Activated T-cell treated with anti-CD3 and anti-CD28 coated beads, Interleukin-2, amount 50 U/mL, for 4 hours (primary cell): ENCODE data around the gene TMEM50A. TPM values are rescaled to one million over a fixed set of nuclear protein-coding genes. Genes with fewer than 3 reads are reported as not detected.
"Not testable (repeated sequence)": the region's sequence is repeated elsewhere in the genome, so short reads cannot be mapped to it uniquely, and the experiment has no call there.

Source experiments
- ATAC-seq, 2 donors: fragments of 200-7000 bp; cut with Tn5 transposase; one replicate each; pipeline ENCODE4 v1.10.0; 2021
- DNase-seq: peaks from one replicate; pipeline ENCODE4 v3.0.0-alpha.2; 2020
- H3K27me3 Mint-ChIP-seq: one replicate; pipeline ENCODE4 v1.8.0; 2021; ENCODE audit warnings: low read depth, mixed read lengths
- H3K36me3 Mint-ChIP-seq: one replicate; pipeline ENCODE4 v1.8.0; 2022; ENCODE audit warnings: mixed read lengths; ENCODE audit not compliant: insufficient read depth
- H3K4me1 Mint-ChIP-seq: one replicate; pipeline ENCODE4 v1.8.0; 2021; ENCODE audit warnings: low read depth, mixed read lengths
- H3K4me3 Mint-ChIP-seq: one replicate; pipeline ENCODE4 v1.8.0; 2021; ENCODE audit warnings: mild to moderate bottlenecking, moderate library complexity, mixed read lengths
- H3K9me3 Mint-ChIP-seq: one replicate; pipeline ENCODE4 v1.8.0; 2021; ENCODE audit warnings: mixed read lengths
- total RNA-seq, 3 donors: library from RNA; stranded (reverse); gene quantifications; one replicate each; pipeline ENCODE4 v1.2.1, GENCODE V29; 2021

The TMEM50A gene
- total RNA-seq, 3 donors from 2014 or later: 82.5 to 92.9 (median 90.5) TPM

GRCh38 chr1:25355841-25356395 lies 17.8 kb downstream of the TMEM50A start:
- Mint-ChIP-seq H3K9me3 (no peaks in the 10 kb centered on the region), H3K4me3 (no peak overlapping the region), H3K36me3 (peaks cover 32% of the 10 kb centered on the region), H3K27me3 (no peaks in the 10 kb centered on the region), H3K4me1 (peaks cover 24% of the 10 kb centered on the region)
- ATAC-seq: peak; percentile 29 to 35
- no peak for DNase-seq

DNA sequence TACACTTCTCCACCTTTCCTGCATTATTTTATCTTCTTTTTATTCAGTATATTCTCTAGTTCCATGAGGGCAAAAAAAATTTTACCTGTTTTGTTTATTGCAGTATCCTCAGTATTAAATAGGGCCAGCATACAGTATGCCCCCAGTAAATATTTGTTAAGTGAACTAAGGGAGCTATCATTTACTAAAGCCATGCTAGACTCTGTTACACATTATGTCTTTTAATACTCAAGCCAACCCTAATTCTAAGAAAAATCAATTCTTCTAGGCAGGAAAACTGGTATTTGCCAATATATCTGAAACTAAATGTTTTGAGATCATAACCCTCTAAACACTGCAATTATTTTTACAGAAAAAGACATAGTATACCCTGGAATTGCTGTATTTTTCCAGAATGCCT lies 18.3 kb downstream of the TMEM50A start:
- Mint-ChIP-seq H3K4me3 (no peak overlapping the region), H3K36me3 (peaks cover 36% of the 10 kb centered on the region), H3K27me3 (no peaks in the 10 kb centered on the region), H3K4me1 (peaks cover 27% of the 10 kb centered on the region), H3K9me3 (no peaks in the 10 kb centered on the region)
- no peak for DNase-seq
- no peak for ATAC-seq

GRCh38 chr1:25356848-25357247 lies 18.7 kb downstream of the TMEM50A start:
- H3K27me3 Mint-ChIP-seq: no peaks in the 10 kb centered on the region
- ATAC-seq: no peak
- H3K36me3 Mint-ChIP-seq: peaks cover 40% of the 10 kb centered on the region
- H3K4me1 Mint-ChIP-seq: peaks cover 29% of the 10 kb centered on the region
- DNase-seq: no peak
- no peaks in the 10 kb centered on the region for H3K9me3 Mint-ChIP-seq
- no peak overlapping the region for H3K4me3 Mint-ChIP-seq

- peaks cover 22% of the 10 kb centered on the region for H3K4me1 Mint-ChIP-seq
- H3K9me3 Mint-ChIP-seq: no peaks in the 10 kb centered on the region
- H3K27me3 Mint-ChIP-seq: no peaks in the 10 kb centered on the region
- peaks cover 27% of the 10 kb centered on the region for H3K36me3 Mint-ChIP-seq
- ATAC-seq (no peak), DNase-seq (no peak)
- no peak overlapping the region for H3K4me3 Mint-ChIP-seq
Observed at GRCh38 chr1:25360596-25361581, 22.8 kb downstream of the TMEM50A start.

GRCh38 chr1:25361901-25362300 lies 23.8 kb downstream of the TMEM50A start:
- ATAC-seq (no peak), DNase-seq (no peak)
- no peaks in the 10 kb centered on the region for H3K27me3 Mint-ChIP-seq
- H3K4me3 Mint-ChIP-seq: no peak overlapping the region
- H3K36me3 Mint-ChIP-seq: peaks cover 21% of the 10 kb centered on the region
- no peaks in the 10 kb centered on the region for H3K9me3 Mint-ChIP-seq
- H3K4me1 Mint-ChIP-seq: peaks cover 12% of the 10 kb centered on the region

DNA sequence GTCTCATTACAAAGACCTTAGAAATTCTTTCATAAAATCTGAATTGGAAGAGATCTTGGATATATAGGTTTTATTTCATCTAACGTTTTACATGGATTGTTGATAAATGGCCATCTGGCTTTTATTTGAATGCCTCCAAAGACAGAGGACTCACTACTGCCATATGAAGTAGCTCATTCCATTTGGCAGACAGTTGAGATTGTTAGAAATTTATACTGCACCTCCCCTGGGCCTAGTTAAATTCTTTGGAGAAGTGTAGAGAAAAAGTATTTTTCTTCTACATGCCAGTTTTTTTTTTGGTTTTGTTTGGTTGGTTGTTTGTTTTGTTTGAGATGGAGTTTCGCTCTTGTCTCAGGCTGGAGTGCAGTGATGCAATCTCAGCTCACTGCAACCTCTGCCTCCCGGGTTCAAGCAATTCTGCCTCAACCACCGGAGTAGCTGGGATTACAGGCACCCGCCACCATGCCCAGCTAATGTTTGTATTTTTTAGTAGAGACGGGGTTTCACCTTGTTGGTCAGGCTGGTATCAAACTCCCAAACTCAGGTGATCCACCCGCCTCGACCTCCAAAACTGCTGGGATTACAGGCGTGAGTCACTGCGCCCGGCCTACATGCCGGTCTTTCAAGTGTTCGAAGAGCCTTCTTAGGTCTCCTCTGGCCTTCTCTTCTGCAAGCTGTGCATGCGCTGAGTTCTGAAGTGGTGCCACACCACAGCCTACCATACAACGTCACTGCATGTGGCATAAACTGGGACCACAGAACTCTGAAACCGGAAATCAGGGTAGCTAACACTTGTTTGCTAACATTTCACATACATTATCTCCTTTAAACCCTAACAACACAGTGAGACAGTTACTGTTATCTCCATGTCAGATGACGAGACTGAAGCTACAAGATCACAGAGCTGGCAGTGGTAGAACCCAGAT lies 24.8 kb downstream of the TMEM50A start:
- H3K9me3 Mint-ChIP-seq, DNase-seq, H3K4me3 Mint-ChIP-seq, H3K27me3 Mint-ChIP-seq, H3K4me1 Mint-ChIP-seq: not testable (repeated sequence)
- peak; percentile 92 to 94 for ATAC-seq
- peaks cover 18% of the 10 kb centered on the region for H3K36me3 Mint-ChIP-seq

DNA sequence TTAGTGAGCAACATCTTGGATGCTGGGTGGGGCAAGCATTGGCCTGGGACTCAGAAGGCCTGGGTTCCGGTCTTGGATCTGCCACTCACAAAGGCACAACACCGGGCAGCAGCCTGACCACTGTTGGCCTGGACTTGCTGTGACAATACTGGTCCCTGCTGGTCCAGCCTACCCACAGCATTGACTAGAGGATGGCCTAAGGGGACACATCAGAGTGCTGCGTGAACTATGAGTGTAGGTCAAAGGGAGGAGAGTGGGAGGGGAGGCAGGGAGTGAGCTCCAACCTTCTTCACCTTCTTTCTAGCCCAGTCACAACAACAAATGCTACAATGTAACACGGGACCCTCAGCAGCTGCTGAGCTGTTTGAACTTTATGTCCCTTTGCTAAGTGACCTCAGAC lies 31.1 kb downstream of the TMEM50A start:
- DNase-seq (no peak), ATAC-seq (no peak)
- no peaks in the 10 kb centered on the region for H3K4me1 Mint-ChIP-seq
- no peaks in the 10 kb centered on the region for H3K9me3 Mint-ChIP-seq
- H3K4me3 Mint-ChIP-seq: no peak overlapping the region
- no peaks in the 10 kb centered on the region for H3K36me3 Mint-ChIP-seq
- no peaks in the 10 kb centered on the region for H3K27me3 Mint-ChIP-seq

DNA sequence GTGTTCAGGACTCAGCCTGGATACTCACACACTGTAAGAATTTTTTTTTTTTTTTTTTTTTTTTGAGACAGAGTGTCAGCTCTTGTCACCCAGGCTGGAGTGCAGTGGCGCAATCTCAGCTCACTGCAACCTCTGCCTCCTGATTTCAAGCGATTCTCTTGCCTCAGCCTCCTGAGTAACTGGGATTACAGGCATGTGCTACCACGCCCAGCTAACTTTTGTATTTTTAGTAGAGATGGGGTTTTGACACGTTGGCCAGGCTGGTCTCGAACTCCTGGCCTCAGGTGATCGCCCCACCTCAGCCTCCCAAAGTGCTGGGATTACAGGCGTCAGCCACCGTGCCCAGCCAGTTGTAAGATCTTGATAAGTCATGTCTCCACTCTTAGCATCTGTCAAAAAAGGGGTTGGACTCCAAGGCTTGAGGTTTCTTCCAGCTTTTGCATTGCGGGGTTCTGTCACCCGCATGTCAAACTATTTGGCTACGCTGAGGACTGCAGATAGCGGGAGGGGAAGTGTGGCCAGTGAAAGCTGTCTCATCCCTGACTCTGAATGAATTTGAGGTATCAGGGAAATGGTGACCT lies 31.6 kb downstream of the TMEM50A start:
- H3K4me1 Mint-ChIP-seq, H3K27me3 Mint-ChIP-seq, H3K4me3 Mint-ChIP-seq, DNase-seq, H3K36me3 Mint-ChIP-seq, ATAC-seq, H3K9me3 Mint-ChIP-seq: not testable (repeated sequence)

DNA sequence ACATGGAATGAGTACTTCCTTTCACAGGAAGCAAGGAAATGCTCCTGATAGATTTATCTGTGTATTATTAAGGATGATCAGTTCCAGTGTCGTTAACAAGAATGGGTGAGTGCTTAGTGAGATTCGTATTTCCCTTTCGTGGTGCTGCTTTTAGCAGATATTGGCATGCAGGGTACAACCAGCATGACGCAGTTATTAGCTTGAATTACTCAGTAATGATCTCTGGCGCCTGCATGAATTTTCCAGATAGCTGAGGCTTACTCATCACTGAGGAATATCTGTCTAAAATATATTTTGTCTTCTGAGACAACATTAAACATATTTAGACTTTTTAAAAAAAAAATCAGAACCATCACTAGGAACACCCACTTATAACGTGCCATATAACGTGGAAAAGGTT lies 33.6 kb downstream of the TMEM50A start:
- H3K9me3 Mint-ChIP-seq, ATAC-seq, H3K36me3 Mint-ChIP-seq, H3K4me3 Mint-ChIP-seq, H3K27me3 Mint-ChIP-seq, DNase-seq, H3K4me1 Mint-ChIP-seq: not testable (repeated sequence)

GRCh38 chr1:25378367-25378766 lies 40.2 kb downstream of the TMEM50A start:
- not testable (repeated sequence) for H3K4me1 Mint-ChIP-seq, H3K36me3 Mint-ChIP-seq, H3K4me3 Mint-ChIP-seq, DNase-seq, ATAC-seq, H3K9me3 Mint-ChIP-seq, H3K27me3 Mint-ChIP-seq

GRCh38 chr1:25382543-25382942 lies 44.4 kb downstream of the TMEM50A start:
- H3K4me1 Mint-ChIP-seq, ATAC-seq, H3K4me3 Mint-ChIP-seq, H3K27me3 Mint-ChIP-seq, H3K9me3 Mint-ChIP-seq, H3K36me3 Mint-ChIP-seq, DNase-seq: not testable (repeated sequence)

DNA sequence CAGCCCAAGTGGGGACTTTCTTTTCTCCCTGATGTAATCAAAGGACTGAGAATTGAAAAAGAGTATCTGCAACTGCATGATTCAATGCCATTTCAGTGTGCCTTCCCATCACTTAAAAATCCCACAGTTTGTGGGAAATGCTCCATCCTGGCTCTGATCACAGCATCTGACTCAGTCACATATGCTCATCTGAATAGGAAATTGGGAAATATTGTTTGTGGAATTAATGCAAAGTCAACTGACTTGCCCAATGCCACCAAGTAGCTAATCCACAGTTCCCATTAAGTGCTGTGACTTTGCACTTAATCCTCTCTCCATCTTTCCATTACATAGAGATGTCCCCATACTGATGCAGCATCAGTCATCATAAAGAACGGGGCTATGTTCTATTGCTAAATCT lies 45.0 kb downstream of the TMEM50A start:
- not testable (repeated sequence) for H3K9me3 Mint-ChIP-seq, H3K4me1 Mint-ChIP-seq, DNase-seq, ATAC-seq, H3K27me3 Mint-ChIP-seq, H3K36me3 Mint-ChIP-seq, H3K4me3 Mint-ChIP-seq

- DNase-seq, H3K36me3 Mint-ChIP-seq, ATAC-seq, H3K27me3 Mint-ChIP-seq, H3K4me1 Mint-ChIP-seq, H3K9me3 Mint-ChIP-seq, H3K4me3 Mint-ChIP-seq: not testable (repeated sequence)
Observed at GRCh38 chr1:25383875-25384274, 45.7 kb downstream of the TMEM50A start.

DNA sequence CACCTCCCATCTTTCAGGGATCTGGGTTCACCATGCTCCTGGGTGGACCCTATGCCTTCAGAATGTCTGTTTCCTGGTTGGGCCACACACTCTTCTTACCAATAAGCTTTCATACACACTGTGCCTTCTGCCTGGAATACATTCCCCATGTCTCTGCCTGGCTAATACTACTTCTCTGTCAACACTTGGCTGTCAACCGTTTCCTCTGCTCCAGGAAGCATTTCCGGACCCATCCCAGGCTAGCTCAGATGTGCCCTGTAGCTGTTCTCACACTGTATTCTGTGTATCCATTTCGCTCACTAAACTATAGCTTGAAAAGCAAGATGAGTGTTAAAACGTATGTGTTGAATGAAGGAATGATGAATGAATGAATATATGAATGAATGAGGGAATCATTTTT lies 49.0 kb downstream of the TMEM50A start:
- H3K27me3 Mint-ChIP-seq, DNase-seq, H3K9me3 Mint-ChIP-seq, H3K36me3 Mint-ChIP-seq, H3K4me1 Mint-ChIP-seq, H3K4me3 Mint-ChIP-seq, ATAC-seq: not testable (repeated sequence)
